Measurements from ENCODE around the gene UBASH3A.

- no peak for TF ChIP-seq MAX (IDR thresholded peaks at IDR 0.05)
- no peak for TF ChIP-seq USF1 (IDR thresholded peaks at IDR 0.05)
- TF ChIP-seq RAD21 (IDR thresholded peaks at IDR 0.05; ENCODE audit: low read depth), result no peak
- TF ChIP-seq NFIC (IDR thresholded peaks at IDR 0.05), result no peak
- TF ChIP-seq, protein P1, sequence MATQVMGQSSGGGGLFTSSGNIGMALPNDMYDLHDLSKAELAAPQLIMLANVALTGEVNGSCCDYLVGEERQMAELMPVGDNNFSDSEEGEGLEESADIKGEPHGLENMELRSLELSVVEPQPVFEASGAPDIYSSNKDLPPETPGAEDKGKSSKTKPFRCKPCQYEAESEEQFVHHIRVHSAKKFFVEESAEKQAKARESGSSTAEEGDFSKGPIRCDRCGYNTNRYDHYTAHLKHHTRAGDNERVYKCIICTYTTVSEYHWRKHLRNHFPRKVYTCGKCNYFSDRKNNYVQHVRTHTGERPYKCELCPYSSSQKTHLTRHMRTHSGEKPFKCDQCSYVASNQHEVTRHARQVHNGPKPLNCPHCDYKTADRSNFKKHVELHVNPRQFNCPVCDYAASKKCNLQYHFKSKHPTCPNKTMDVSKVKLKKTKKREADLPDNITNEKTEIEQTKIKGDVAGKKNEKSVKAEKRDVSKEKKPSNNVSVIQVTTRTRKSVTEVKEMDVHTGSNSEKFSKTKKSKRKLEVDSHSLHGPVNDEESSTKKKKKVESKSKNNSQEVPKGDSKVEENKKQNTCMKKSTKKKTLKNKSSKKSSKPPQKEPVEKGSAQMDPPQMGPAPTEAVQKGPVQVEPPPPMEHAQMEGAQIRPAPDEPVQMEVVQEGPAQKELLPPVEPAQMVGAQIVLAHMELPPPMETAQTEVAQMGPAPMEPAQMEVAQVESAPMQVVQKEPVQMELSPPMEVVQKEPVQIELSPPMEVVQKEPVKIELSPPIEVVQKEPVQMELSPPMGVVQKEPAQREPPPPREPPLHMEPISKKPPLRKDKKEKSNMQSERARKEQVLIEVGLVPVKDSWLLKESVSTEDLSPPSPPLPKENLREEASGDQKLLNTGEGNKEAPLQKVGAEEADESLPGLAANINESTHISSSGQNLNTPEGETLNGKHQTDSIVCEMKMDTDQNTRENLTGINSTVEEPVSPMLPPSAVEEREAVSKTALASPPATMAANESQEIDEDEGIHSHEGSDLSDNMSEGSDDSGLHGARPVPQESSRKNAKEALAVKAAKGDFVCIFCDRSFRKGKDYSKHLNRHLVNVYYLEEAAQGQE (IDR thresholded peaks at IDR 0.05; ENCODE audit: low read depth), result no peak
- TF ChIP-seq TCF12 (IDR thresholded peaks at IDR 0.05; ENCODE audit: low read depth), result no peak
- TF ChIP-seq EGR1 (IDR thresholded peaks at IDR 0.05), result no peak
- no peak for TF ChIP-seq TAF1 (IDR thresholded peaks at IDR 0.05; ENCODE audit: low read depth)
These were observed 40.4 kb downstream of the UBASH3A start for GRCh38 chr21:42443876-42444744.
